H9 (cell line): ENCODE results near the gene IBA57. TPM values are rescaled to one million over a fixed set of nuclear protein-coding genes. Genes with fewer than 3 reads are reported as not detected.

Source experiments
- DNase-seq: peaks from one replicate; pipeline ENCODE4 v3.0.0-alpha.2; 2017
- H2AFZ ChIP-seq: one replicate; pipeline ENCODE4 v1.6.1; 2013; ENCODE audit warnings: mild to moderate bottlenecking, low read length, control low read depth, moderate library complexity
- H2AK5ac ChIP-seq: 2 replicates; pipeline ENCODE4 v1.6.1; 2013; ENCODE audit warnings: low read length, control low read depth, mixed read lengths; ENCODE audit not compliant: insufficient read length
- H2BK120ac ChIP-seq: one replicate; pipeline ENCODE4 v1.6.1; 2013; ENCODE audit warnings: low read depth, mild to moderate bottlenecking, low read length, control low read depth, inconsistent platforms; ENCODE audit not compliant: poor library complexity, severe bottlenecking
- H2BK12ac ChIP-seq: 2 replicates; pipeline ENCODE4 v1.6.1; 2013; ENCODE audit warnings: low read length, control low read depth, mixed read lengths, low read depth; ENCODE audit not compliant: insufficient read length
- H2BK15ac ChIP-seq: 2 replicates; pipeline ENCODE4 v1.6.1; 2013; ENCODE audit warnings: low read depth, low read length, control low read depth
- H2BK20ac ChIP-seq: one replicate; pipeline ENCODE4 v1.6.1; 2013; ENCODE audit warnings: low read depth, mild to moderate bottlenecking, low read length, control low read depth, inconsistent platforms; ENCODE audit not compliant: poor library complexity, severe bottlenecking
- H2BK5ac ChIP-seq: 2 replicates; pipeline ENCODE4 v1.6.1; 2013; ENCODE audit warnings: low read length, control low read depth, mixed read lengths; ENCODE audit not compliant: insufficient read length
- H3K14ac ChIP-seq: 2 replicates; pipeline ENCODE4 v1.6.1; 2013; ENCODE audit warnings: low read length, control low read depth; ENCODE audit not compliant: insufficient read depth
- H3K18ac ChIP-seq: 2 replicates; pipeline ENCODE4 v1.6.1; 2013; ENCODE audit warnings: low read depth, mild to moderate bottlenecking, mixed read lengths, low read length, control low read depth; ENCODE audit not compliant: insufficient read length
- H3K23ac ChIP-seq: 2 replicates; pipeline ENCODE4 v1.6.1; 2013; ENCODE audit warnings: low read length, control low read depth, mixed read lengths, low read depth; ENCODE audit not compliant: insufficient read length
- H3K23me2 ChIP-seq: 2 replicates; pipeline ENCODE4 v1.6.1; 2013; ENCODE audit warnings: low read depth, mild to moderate bottlenecking, mixed read lengths, low read length, control low read depth; ENCODE audit not compliant: insufficient read length, poor library complexity, severe bottlenecking
- H3K27ac ChIP-seq: 2 replicates; pipeline ENCODE4 v1.5.1; 2013; ENCODE audit warnings: low read length, control low read depth, mixed read lengths, low read depth; ENCODE audit not compliant: insufficient read length
- H3K27me3 ChIP-seq: 2 replicates; pipeline ENCODE4 v1.6.1; 2013; ENCODE audit warnings: low read length, control low read depth, inconsistent platforms; ENCODE audit not compliant: insufficient read depth
- H3K4ac ChIP-seq: 2 replicates; pipeline ENCODE4 v1.6.1; 2013; ENCODE audit warnings: low read depth, mild to moderate bottlenecking, control low read depth, inconsistent platforms, low read length, moderate library complexity
- H3K4me1 ChIP-seq: 2 replicates; pipeline ENCODE4 v1.6.1; 2013; ENCODE audit warnings: low read length, control low read depth, inconsistent platforms; ENCODE audit not compliant: insufficient read depth
- H3K4me2 ChIP-seq: 2 replicates; pipeline ENCODE4 v1.6.1; 2013; ENCODE audit warnings: low read length, control low read depth, mixed read lengths; ENCODE audit not compliant: insufficient read length, insufficient read depth
- H3K56ac ChIP-seq: 2 replicates; pipeline ENCODE4 v1.6.1; 2013; ENCODE audit warnings: low read depth, mild to moderate bottlenecking, mixed read lengths, low read length, control low read depth; ENCODE audit not compliant: insufficient read length
- H3K79me1 ChIP-seq: 2 replicates; pipeline ENCODE4 v1.6.1; 2013; ENCODE audit warnings: low read depth, mild to moderate bottlenecking, moderate library complexity, low read length, control low read depth, inconsistent platforms; ENCODE audit not compliant: insufficient read depth, poor library complexity, severe bottlenecking
- H3K79me2 ChIP-seq: 2 replicates; pipeline ENCODE4 v1.6.1; 2013; ENCODE audit warnings: low read length, control low read depth, inconsistent platforms; ENCODE audit not compliant: insufficient read depth
- H3K9ac ChIP-seq: 2 replicates; pipeline ENCODE4 v1.6.1; 2013; ENCODE audit warnings: low read length, control low read depth, mixed read lengths; ENCODE audit not compliant: insufficient read length; ENCODE audit errors: extremely low read depth
- H3K9me3 ChIP-seq: one replicate; pipeline ENCODE4 v1.6.1; 2013; ENCODE audit warnings: low read depth, low read length, inconsistent platforms; ENCODE audit not compliant: control insufficient read depth
- H3T11ph ChIP-seq: one replicate; pipeline ENCODE4 v1.6.1; 2013; ENCODE audit warnings: mild to moderate bottlenecking, low read length, control low read depth, inconsistent platforms
- H4K20me1 ChIP-seq: one replicate; pipeline ENCODE4 v1.6.1; 2013; ENCODE audit not compliant: control insufficient read depth, insufficient read length, insufficient read depth
- H4K5ac ChIP-seq: 2 replicates; pipeline ENCODE4 v1.6.1; 2013; ENCODE audit warnings: low read depth, mild to moderate bottlenecking, mixed read lengths, low read length, control low read depth; ENCODE audit not compliant: insufficient read length
- H4K8ac ChIP-seq: replicated peaks from 2 replicates; pipeline ENCODE4 v1.6.1; 2013; ENCODE audit warnings: low read length, control low read depth, mixed read lengths, low read depth; ENCODE audit not compliant: insufficient read length
- H4K91ac ChIP-seq: 2 replicates; pipeline ENCODE4 v1.6.1; 2013; ENCODE audit warnings: low read depth, mild to moderate bottlenecking, moderate library complexity, mixed read lengths, low read length, control low read depth; ENCODE audit not compliant: insufficient read length
- H3K27ac Mint-ChIP-seq, 3 experiments: 2 replicates in 2 of 3; 3 replicates in 1 of 3; pipeline ENCODE4 v1.8.0; 2020 to 2021; ENCODE audit warnings: mixed read lengths in 3 of 3, mild to moderate bottlenecking in 1 of 3, moderate library complexity in 1 of 3
- H3K27me3 Mint-ChIP-seq: 2 replicates; pipeline ENCODE4 v1.8.0; 2021; ENCODE audit warnings: low read depth, mild to moderate bottlenecking, moderate library complexity, mixed read lengths
- H3K36me3 Mint-ChIP-seq, 3 experiments: 2 replicates in 2 of 3; 3 replicates in 1 of 3; pipeline ENCODE4 v1.8.0; 2020 to 2021; ENCODE audit warnings: low read depth in 3 of 3, mixed read lengths in 3 of 3; ENCODE audit not compliant: insufficient read depth in 1 of 3
- H3K4me1 Mint-ChIP-seq, 2 experiments: 2 replicates each; pipeline ENCODE4 v1.8.0; 2020; ENCODE audit warnings: mixed read lengths in 2 of 2
- H3K4me3 Mint-ChIP-seq, 2 experiments: 2 replicates in 1 of 2; 3 replicates in 1 of 2; pipeline ENCODE4 v1.8.0; 2020 to 2021; ENCODE audit warnings: mild to moderate bottlenecking in 2 of 2, mixed read lengths in 2 of 2, moderate library complexity in 1 of 2
- H3K9me3 Mint-ChIP-seq, 2 experiments: 2 replicates in 1 of 2; 3 replicates in 1 of 2; pipeline ENCODE4 v1.8.0; 2020; ENCODE audit warnings: mild to moderate bottlenecking in 2 of 2, mixed read lengths in 2 of 2, moderate library complexity in 1 of 2
- WGBS: extraction: QIAGEN DNeasy Blood & Tissue Kit; methylation state at CpG from one replicate; pipeline ENCODE4 v1.1.7; 2013; ENCODE audit warnings: missing lambda C conversion rate, low lambda C conversion rate, mixed read lengths; ENCODE audit not compliant: insufficient read length; ENCODE audit errors: extremely low coverage; 5-methylcytosine and 5-hydroxymethylcytosine counted together
- total RNA-seq: library from RNA; stranded (reverse); gene quantifications from 2 replicates; pipeline ENCODE4 v1.2.1, GENCODE V29; 2021
- TF ChIP-seq, protein P1 (sequence below): fragments of 200-600 bp; sonication (generic); conservative IDR thresholded peaks from 3 replicates; pipeline ENCODE4 v1.8.0; 2021; ENCODE audit warnings: antibody characterized with exemption, mild to moderate bottlenecking

Gene IBA57
- total RNA-seq, 1 experiment from 2014 or later, result 12.6 TPM

DNA sequence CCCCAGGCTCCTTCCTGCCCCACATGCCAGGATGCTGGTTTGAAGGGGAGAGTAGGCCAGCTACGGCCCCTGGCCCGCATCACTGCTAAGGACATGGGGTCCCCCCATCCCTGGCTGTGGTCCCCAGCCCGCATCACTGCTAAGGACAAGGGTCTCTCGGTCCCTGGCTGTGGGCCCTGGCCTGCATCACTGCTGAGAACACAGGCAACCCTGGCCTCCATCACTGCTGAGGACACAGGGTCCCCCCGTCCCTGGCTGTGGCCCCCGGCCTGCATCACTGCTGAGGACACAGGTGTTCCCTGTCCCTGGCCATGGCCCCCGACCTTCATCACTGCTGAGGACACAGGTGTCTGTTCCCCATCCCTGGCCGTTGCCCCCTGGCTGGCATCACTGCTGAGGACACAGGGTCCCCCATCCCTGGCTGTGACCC is 41.8 kb downstream of the IBA57 start:
- TF ChIP-seq, protein P1, sequence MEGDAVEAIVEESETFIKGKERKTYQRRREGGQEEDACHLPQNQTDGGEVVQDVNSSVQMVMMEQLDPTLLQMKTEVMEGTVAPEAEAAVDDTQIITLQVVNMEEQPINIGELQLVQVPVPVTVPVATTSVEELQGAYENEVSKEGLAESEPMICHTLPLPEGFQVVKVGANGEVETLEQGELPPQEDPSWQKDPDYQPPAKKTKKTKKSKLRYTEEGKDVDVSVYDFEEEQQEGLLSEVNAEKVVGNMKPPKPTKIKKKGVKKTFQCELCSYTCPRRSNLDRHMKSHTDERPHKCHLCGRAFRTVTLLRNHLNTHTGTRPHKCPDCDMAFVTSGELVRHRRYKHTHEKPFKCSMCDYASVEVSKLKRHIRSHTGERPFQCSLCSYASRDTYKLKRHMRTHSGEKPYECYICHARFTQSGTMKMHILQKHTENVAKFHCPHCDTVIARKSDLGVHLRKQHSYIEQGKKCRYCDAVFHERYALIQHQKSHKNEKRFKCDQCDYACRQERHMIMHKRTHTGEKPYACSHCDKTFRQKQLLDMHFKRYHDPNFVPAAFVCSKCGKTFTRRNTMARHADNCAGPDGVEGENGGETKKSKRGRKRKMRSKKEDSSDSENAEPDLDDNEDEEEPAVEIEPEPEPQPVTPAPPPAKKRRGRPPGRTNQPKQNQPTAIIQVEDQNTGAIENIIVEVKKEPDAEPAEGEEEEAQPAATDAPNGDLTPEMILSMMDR, result no peak
- no peaks in the 10 kb centered on the region for H4K20me1 ChIP-seq
- no peaks in the 10 kb centered on the region for H3K79me1 ChIP-seq
- no peak overlapping the region; a peak in 1 of 7 replicates for H3K27ac Mint-ChIP-seq
- no peak overlapping the region for H3K14ac ChIP-seq
- H3K79me2 ChIP-seq, result no peaks in the 10 kb centered on the region
- peaks cover 2% of the 10 kb centered on the region in 2 experiments; a peak in 2 of 4 replicates for H3K4me1 Mint-ChIP-seq
- no peak overlapping the region for H3K27ac ChIP-seq
- no peak overlapping the region for H3K23ac ChIP-seq
- H3K4me1 ChIP-seq, result no peaks in the 10 kb centered on the region
- DNase-seq, result no peak
- no CpG with 5 or more reads among the region's 8 CpGs for WGBS
- no peak overlapping the region for H2BK15ac ChIP-seq
- no peak overlapping the region for H2BK12ac ChIP-seq
- no peaks in the 10 kb centered on the region; the same call in 1 of the 2 replicates for H3K27me3 ChIP-seq
- no peak overlapping the region for H3K4ac ChIP-seq
- no peak overlapping the region for H3K56ac ChIP-seq
- no peaks in the 10 kb centered on the region for H3K36me3 Mint-ChIP-seq
- H3K23me2 ChIP-seq, result no peaks in the 10 kb centered on the region
- H2AK5ac ChIP-seq, result no peak overlapping the region
- H3K9me3 Mint-ChIP-seq, result no peaks in the 10 kb centered on the region
- no peak overlapping the region for H4K5ac ChIP-seq
- H3K27me3 Mint-ChIP-seq, result peaks cover 33% of the 10 kb centered on the region
- H2BK5ac ChIP-seq, result no peak overlapping the region
- no peak overlapping the region for H3K18ac ChIP-seq
- no peak overlapping the region for H2BK120ac ChIP-seq
- no peaks in the 10 kb centered on the region for H3K9me3 ChIP-seq
- H3T11ph ChIP-seq, result no peak overlapping the region
- no peak overlapping the region for H3K9ac ChIP-seq
- H2AFZ ChIP-seq, result no peak overlapping the region
- no peak overlapping the region for H2BK20ac ChIP-seq
- H3K4me3 Mint-ChIP-seq, result no peak overlapping the region
- no peak overlapping the region for H4K91ac ChIP-seq
- H4K8ac ChIP-seq, result no peak overlapping the region
- H3K4me2 ChIP-seq, result no peak overlapping the region
